GDM1 (cell line): ENCODE data around the gene RAVER2.
"Not testable (repeated sequence)": the region's sequence is repeated elsewhere in the genome, so short reads cannot be mapped to it uniquely, and the experiment has no call there.

Source experiments
- DNase-seq: peaks from one replicate; lab custom pipeline; 2025; lab: John Stamatoyannopoulos, UW

Gene RAVER2

GRCh38 chr1:64814427-64814826, 69.6 kb downstream of the RAVER2 start:
- no peak for DNase-seq

GRCh38 chr1:64817364-64817763, 72.5 kb downstream of the RAVER2 start:
- not testable (repeated sequence) for DNase-seq

- DNase-seq = not testable (repeated sequence)
Measured at GRCh38 chr1:64820572-64820971, 75.7 kb downstream of the RAVER2 start.

GRCh38 chr1:64822621-64823020, 77.7 kb downstream of the RAVER2 start:
- no peak for DNase-seq

- DNase-seq = peak; percentile 41
Measured at GRCh38 chr1:64823691-64824476, 79.0 kb downstream of the RAVER2 start.

GRCh38 chr1:64826991-64827390, 82.1 kb downstream of the RAVER2 start:
- no peak for DNase-seq

GRCh38 chr1:64828829-64829228, 84.0 kb downstream of the RAVER2 start:
- no peak for DNase-seq

GRCh38 chr1:64829411-64830029, 84.6 kb downstream of the RAVER2 start:
- DNase-seq = no peak

GRCh38 chr1:64830030-64830651, 85.3 kb downstream of the RAVER2 start:
- DNase-seq = no peak

- DNase-seq = no peak
Measured at GRCh38 chr1:64834734-64835133, 89.9 kb downstream of the RAVER2 start.

GRCh38 chr1:64836802-64837201, 91.9 kb downstream of the RAVER2 start:
- no peak for DNase-seq

- no peak for DNase-seq
Measured at GRCh38 chr1:64838486-64838885, 93.6 kb downstream of the RAVER2 start.

GRCh38 chr1:64839261-64839660, 94.4 kb downstream of the RAVER2 start:
- no peak for DNase-seq

- no peak for DNase-seq
Measured at GRCh38 chr1:64839732-64840405, 95.0 kb downstream of the RAVER2 start.

- no peak for DNase-seq
Measured at GRCh38 chr1:64841330-64842065, 96.6 kb downstream of the RAVER2 start.

GRCh38 chr1:64842224-64842623, 97.3 kb downstream of the RAVER2 start:
- no peak for DNase-seq

GRCh38 chr1:64843675-64844074, 98.8 kb downstream of the RAVER2 start:
- no peak for DNase-seq

GRCh38 chr1:64844175-64844574, 99.3 kb downstream of the RAVER2 start:
- DNase-seq = no peak

GRCh38 chr1:64844609-64845008, 99.7 kb downstream of the RAVER2 start:
- no peak for DNase-seq

GRCh38 chr1:64845831-64846425, 101.1 kb downstream of the RAVER2 start:
- no peak for DNase-seq
